K562 (cell line): Measurements from ENCODE around the gene MCC. TPM values are rescaled to one million over a fixed set of nuclear protein-coding genes. Genes with fewer than 3 reads are reported as not detected.

Experiments used
- CHD7 ChIP-seq: fragments of 200-600 bp; sonication (generic); IDR thresholded peaks from one replicate; pipeline ENCODE4 v1.6.1; 2012; ENCODE audit warnings: mild to moderate bottlenecking, low read depth, low read length, inconsistent platforms
- TBL1XR1 ChIP-seq, 2 experiments: IDR thresholded peaks; 2 replicates each; pipeline ENCODE4 v1.6.1; 2012; ENCODE audit warnings: improper control_type of control experiment in 2 of 2, low read length in 2 of 2, mild to moderate bottlenecking in 1 of 2
- polyA plus RNA-seq, 8 experiments: library from polyadenylated mRNA; depleted of rRNA in 4 of 8; stranded (reverse) in 5 of 8; unstranded in 3 of 8; fragments of >200 nt; fragmentation: Nextera tagmentation in 2 of 8; fragmentation: Illumina TruSeq in 1 of 8; extraction: Ambion mirVana in 2 of 8; extraction: Trizol in 1 of 8; gene quantifications; 2 replicates each; pipeline versions ENCODE4 v1.2.1 to v1.2.3, GENCODE V29; 2011 to 2014; ENCODE audit warnings: inconsistent platforms in 1 of 8, missing spikeins in 1 of 8
- total RNA-seq, 7 experiments: library from RNA; depleted of rRNA in 6 of 7; stranded (reverse); fragments of >200 nt in 6 of 7; fragmentation: Illumina TruSeq in 2 of 7; extraction: Trizol in 2 of 7; gene quantifications; 2 replicates each; pipeline versions ENCODE4 v1.2.1 to v1.2.3, GENCODE V29; 2011 to 2021; ENCODE audit warnings: low replicate concordance in 1 of 7

Gene MCC
- total and polyA plus RNA-seq, 9 of the 15 experiments (the other 6 are each of a cell fraction or from before 2014, with no cell fraction given) = 0.04 to 0.24 (median 0.06) TPM; not detected in 1

DNA sequence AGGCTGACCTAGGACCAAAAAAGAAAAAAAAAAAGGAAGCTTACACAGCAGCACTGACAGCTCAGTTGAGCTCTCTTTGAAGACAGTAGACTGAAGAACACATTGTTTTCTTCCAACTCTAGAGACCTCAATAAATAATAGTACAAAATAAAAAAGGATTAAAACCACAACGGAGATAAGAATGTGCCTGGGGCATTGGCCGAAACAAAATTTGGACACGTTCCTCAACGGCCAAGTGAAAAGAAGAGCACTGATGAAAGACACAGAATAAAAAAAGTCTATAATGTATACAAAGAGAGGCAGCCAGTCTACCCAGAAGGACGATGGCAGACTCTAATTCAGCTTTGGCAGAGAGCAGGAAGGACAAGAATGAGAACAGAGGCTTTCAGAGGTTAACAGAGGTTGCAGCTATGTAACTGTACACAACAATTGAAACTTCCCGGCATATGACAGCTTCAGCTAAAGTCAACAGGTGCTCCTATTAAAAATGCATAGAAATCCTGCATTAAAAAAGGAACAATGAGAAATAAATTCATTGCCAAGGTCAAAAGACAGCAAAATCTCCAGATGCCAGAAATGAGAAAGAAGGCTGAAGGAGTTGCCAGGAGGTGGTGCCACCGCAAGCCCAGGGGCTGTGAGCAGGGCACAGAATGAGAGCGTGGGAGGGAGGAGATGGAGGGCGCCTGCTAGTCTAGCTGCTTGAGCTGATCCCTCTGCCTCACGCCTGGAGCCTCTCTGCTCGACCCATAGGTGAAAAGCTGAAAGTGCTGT lies 397.7 kb downstream of the MCC start (continued):
- TF ChIP-seq CHD7 (no peak), TBL1XR1 (IDR thresholded peaks at IDR 0.05; ENCODE audit: low read length in 2 of 2) (no peak)
- TF ChIP-seq, all 486 proteins: peak for 0
